ENCODE results near the gene BSG. TPM values are rescaled to one million over a fixed set of nuclear protein-coding genes. Genes with fewer than 3 reads are reported as not detected.
"Not testable (repeated sequence)": the region's sequence is repeated elsewhere in the genome, so short reads cannot be mapped to it uniquely, and the experiment has no call there.

BSG gene
- total and polyA plus RNA-seq, 9 of the 15 experiments (the other 6 are each of a cell fraction or from before 2014, with no cell fraction given), result 4.6 to 495 (median 187) TPM

- TF ChIP-seq NR0B1 (IDR thresholded peaks at IDR 0.05; ENCODE audit: partially characterized antibody) (no peak), POU5F1 (IDR thresholded peaks at IDR 0.05; ENCODE audit: borderline replicate concordance, low read depth, low read length, partially characterized antibody) (no peak), KLF1 (tag; IDR thresholded peaks at IDR 0.05) (no peak), ZFP36 (IDR thresholded peaks at IDR 0.05; ENCODE audit: low read depth, low read length, partially characterized antibody) (no peak), BACH1 (tag; IDR thresholded peaks at IDR 0.05) (no peak)
Measured at GRCh38 chr19:602391-603301, 30.2 kb downstream of the BSG start (continued).

GRCh38 chr19:603302-603639 is 30.9 kb downstream of the BSG start:
- 86% methylated on average over 8 of the region's 13 CpGs for WGBS (ENCODE audit: insufficient coverage, low coverage, missing lambda C conversion rate)
- intact Hi-C loops (cut with micrococcal nuclease); ATAC-seq; H3K9ac ChIP-seq (ENCODE audit: insufficient read depth in 1 of 2, low read depth in 2 of 2, low read length in 2 of 2); H3K79me2 ChIP-seq (ENCODE audit: control insufficient read depth, insufficient read depth, low read length); DNase-seq (ENCODE audit: extremely low read depth in 1 of 4, low spot score in 3 of 4); BruUV-seq (replicated peaks); H3K27me3 ChIP-seq (ENCODE audit: control insufficient read depth in 2 of 2, insufficient read depth in 2 of 2, low read length in 2 of 2); H3K36me3 ChIP-seq (ENCODE audit: control insufficient read depth, insufficient read depth, low read length); FAIRE-seq; H3K27ac ChIP-seq (ENCODE audit: extremely low read depth, low read depth, low read length); H3K4me2 ChIP-seq (ENCODE audit: insufficient read depth, low read length); POLR2A ChIA-PET; H2AFZ ChIP-seq (ENCODE audit: low read depth, low read length); H3K9me1 ChIP-seq (ENCODE audit: control insufficient read depth, insufficient read depth, low read length); H3K4me3 ChIP-seq; H3K9me3 ChIP-seq (replicated peaks; ENCODE audit: control insufficient read depth, insufficient read depth, low read depth, low read length); in situ Hi-C loops (cut with MboI); H4K20me1 ChIP-seq (replicated peaks; ENCODE audit: control insufficient read depth, insufficient read depth, low read length); CTCF ChIA-PET (ENCODE audit: low intra/inter-chr PET ratio): not testable (repeated sequence)
- peaks cover 0 to 44% of the 10 kb centered on the region in 2 experiments; a peak in 2 of 5 replicates for H3K4me1 ChIP-seq (replicated peaks in 1 of 2; ENCODE audit: control insufficient read depth in 2 of 2, insufficient read depth in 2 of 2, low read length in 2 of 2)
